T-helper 9 cell (primary cell): ENCODE data around the gene MAML3.

Source experiments
- DNase-seq: peaks from one replicate; pipeline ENCODE4 v3.0.0-alpha.2; 2020

The MAML3 gene

GRCh38 chr4:139833151-139833910, 320.7 kb downstream of the MAML3 start:
- DNase-seq: no peak

- DNase-seq: no peak
Measured at GRCh38 chr4:139828966-139829664, 324.9 kb downstream of the MAML3 start.

GRCh38 chr4:139826426-139826825, 327.6 kb downstream of the MAML3 start:
- DNase-seq: no peak

GRCh38 chr4:139825523-139826014, 328.4 kb downstream of the MAML3 start:
- DNase-seq: no peak

- no peak for DNase-seq
Measured at GRCh38 chr4:139824882-139825522, 329.0 kb downstream of the MAML3 start.

- no peak for DNase-seq
Measured at GRCh38 chr4:139823746-139824145, 330.2 kb downstream of the MAML3 start.

GRCh38 chr4:139823345-139823744, 330.6 kb downstream of the MAML3 start:
- no peak for DNase-seq

GRCh38 chr4:139822391-139822790, 331.6 kb downstream of the MAML3 start:
- DNase-seq: no peak

- DNase-seq: no peak
Measured at GRCh38 chr4:139819082-139819481, 334.9 kb downstream of the MAML3 start.

GRCh38 chr4:139817657-139818452, 336.1 kb downstream of the MAML3 start:
- DNase-seq: no peak

GRCh38 chr4:139816856-139817255, 337.1 kb downstream of the MAML3 start:
- DNase-seq: no peak

GRCh38 chr4:139815778-139816601, 338.0 kb downstream of the MAML3 start:
- no peak for DNase-seq

GRCh38 chr4:139814323-139815015, 339.5 kb downstream of the MAML3 start:
- DNase-seq: no peak

- DNase-seq: no peak
Measured at GRCh38 chr4:139813881-139814280, 340.1 kb downstream of the MAML3 start.

GRCh38 chr4:139810710-139811109, 343.3 kb downstream of the MAML3 start:
- DNase-seq: no peak

GRCh38 chr4:139809757-139810140, 344.2 kb downstream of the MAML3 start:
- DNase-seq: no peak

GRCh38 chr4:139808808-139809756, 344.9 kb downstream of the MAML3 start:
- no peak for DNase-seq

GRCh38 chr4:139808381-139808807, 345.6 kb downstream of the MAML3 start:
- no peak for DNase-seq

GRCh38 chr4:139807483-139807882, 346.5 kb downstream of the MAML3 start:
- DNase-seq: no peak

GRCh38 chr4:139806929-139807328, 347.1 kb downstream of the MAML3 start:
- no peak for DNase-seq
